Sigmoid colon (tissue), 7 donors: ENCODE measurements around the gene TBC1D22A. TPM values are rescaled to one million over a fixed set of nuclear protein-coding genes. Genes with fewer than 3 reads are reported as not detected.

ENCODE experiments used
- DNase-seq: peaks from one replicate; pipeline ENCODE4 v3.0.0-alpha.2; 2019
- H3K27ac ChIP-seq, 4 donors: fragments of 200-600 bp; sonication (generic); one replicate each; pipeline ENCODE4 v1.5.1; 2016 to 2019; ENCODE audit warnings: mild to moderate bottlenecking in 1 of 4
- H3K27me3 ChIP-seq, 3 donors: fragments of 200-600 bp; sonication (generic); one replicate each; pipeline ENCODE4 v1.5.1; 2019; ENCODE audit warnings: mild to moderate bottlenecking in 1 of 3
- H3K36me3 ChIP-seq, 4 donors: fragments of 200-600 bp; sonication (generic); one replicate each; pipeline ENCODE4 v1.5.1; 2016 to 2019
- H3K4me1 ChIP-seq, 4 donors: fragments of 200-600 bp; sonication (generic); one replicate each; pipeline ENCODE4 v1.5.1; 2017 to 2019
- H3K4me3 ChIP-seq, 4 donors: fragments of 200-600 bp; sonication (generic); one replicate each; pipeline ENCODE4 v1.5.1; 2017 to 2019; ENCODE audit warnings: mild to moderate bottlenecking in 2 of 4, moderate library complexity in 1 of 4
- H3K9me3 ChIP-seq, 4 donors: fragments of 200-600 bp in 3 of 4; sonication (generic) in 3 of 4; one replicate each; pipeline versions ENCODE4 v1.5.1 to v1.6.1; 2013 to 2019
- CTCF ChIP-seq, 4 experiments: fragments of 450-650 bp in 3 of 4; fragments of 200-600 bp in 1 of 4; IDR thresholded peaks; one replicate each; pipeline ENCODE4 v1.5.1; 2016 to 2019; ENCODE audit warnings: antibody characterized with exemption in 4 of 4, mild to moderate bottlenecking in 3 of 4, moderate library complexity in 2 of 4
- EP300 ChIP-seq, 4 donors: sonication (generic); formaldehyde crosslinking; IDR thresholded peaks; one replicate each; pipeline ENCODE4 v1.6.1; 2017; ENCODE audit warnings: antibody characterized with exemption in 4 of 4
- POLR2A ChIP-seq, 2 donors: fragments of 450-650 bp; IDR thresholded peaks; one replicate each; pipeline ENCODE4 v1.6.1; 2016; ENCODE audit warnings: antibody characterized with exemption in 2 of 2, mild to moderate bottlenecking in 2 of 2, moderate library complexity in 2 of 2
- POLR2AphosphoS5 ChIP-seq, 4 donors: sonication (generic); formaldehyde crosslinking; IDR thresholded peaks; one replicate each; pipeline ENCODE4 v1.6.1; 2017; ENCODE audit warnings: antibody characterized with exemption in 4 of 4
- WGBS, 2 donors: extraction: QIAGEN DNeasy Blood & Tissue Kit; methylation state at CpG; one replicate each; pipeline ENCODE4 v1.1.7; 2013; 5-methylcytosine and 5-hydroxymethylcytosine counted together
- intact Hi-C: fragments of 100-400 bp; cut with DNase I; formaldehyde crosslinking; loops from one replicate; pipeline ENCODE4 v1.15.1; 2023
- polyA plus RNA-seq, 3 donors: library from polyadenylated mRNA; stranded (reverse); fragments of 200-250 nt; gene quantifications; one replicate each; pipeline ENCODE4 v1.2.3, GENCODE V29; 2013
- total RNA-seq, 4 donors: library from RNA; depleted of rRNA; stranded (reverse); fragments of >200 nt; gene quantifications; one replicate each; pipeline ENCODE4 v1.1.0, GENCODE V29; 2016
- donor health status: healthy with polysubstance abuse.
- donor health status: Bipolar disorder and iron deficiency.
- donor health status: healthy.

TBC1D22A gene
- total and polyA plus RNA-seq, 7 donors = 13.6 to 34.6 (median 14.3) TPM

GRCh38 chr22:46994265-46994664 lies 231.8 kb downstream of the TBC1D22A start:
- 94 to 95% methylated on average over 11 of the region's 11 CpGs for WGBS, 2 donors
- H3K27ac ChIP-seq = no peak overlapping the region
- intact Hi-C loops = no loop called here

GRCh38 chr22:46994983-46995382 lies 232.5 kb downstream of the TBC1D22A start:
- Histone ChIP-seq H3K4me1 (peaks cover 0 to 5% (median 2%) of the 10 kb centered on the region in 4 donors), H3K36me3 (peaks cover 0 to 5% (median 0%) of the 10 kb centered on the region in 4 donors)
- WGBS, 2 donors = 92 to 95% methylated on average over 13 of the region's 13 CpGs

More at GRCh38 chr22:46994265-46994664, 231.8 kb downstream of the TBC1D22A start:
- no peaks in the 10 kb centered on the region for H3K9me3 ChIP-seq
- no peaks in the 10 kb centered on the region for H3K27me3 ChIP-seq
- DNase-seq = peak; percentile 58
- no peak for TF ChIP-seq CTCF (IDR thresholded peaks at IDR 0.05)
- no peak overlapping the region for H3K4me3 ChIP-seq
- peaks cover 0 to 5% (median 0%) of the 10 kb centered on the region in 4 donors for H3K36me3 ChIP-seq
- H3K4me1 ChIP-seq = peaks cover 0 to 5% (median 2%) of the 10 kb centered on the region in 4 donors

DNA sequence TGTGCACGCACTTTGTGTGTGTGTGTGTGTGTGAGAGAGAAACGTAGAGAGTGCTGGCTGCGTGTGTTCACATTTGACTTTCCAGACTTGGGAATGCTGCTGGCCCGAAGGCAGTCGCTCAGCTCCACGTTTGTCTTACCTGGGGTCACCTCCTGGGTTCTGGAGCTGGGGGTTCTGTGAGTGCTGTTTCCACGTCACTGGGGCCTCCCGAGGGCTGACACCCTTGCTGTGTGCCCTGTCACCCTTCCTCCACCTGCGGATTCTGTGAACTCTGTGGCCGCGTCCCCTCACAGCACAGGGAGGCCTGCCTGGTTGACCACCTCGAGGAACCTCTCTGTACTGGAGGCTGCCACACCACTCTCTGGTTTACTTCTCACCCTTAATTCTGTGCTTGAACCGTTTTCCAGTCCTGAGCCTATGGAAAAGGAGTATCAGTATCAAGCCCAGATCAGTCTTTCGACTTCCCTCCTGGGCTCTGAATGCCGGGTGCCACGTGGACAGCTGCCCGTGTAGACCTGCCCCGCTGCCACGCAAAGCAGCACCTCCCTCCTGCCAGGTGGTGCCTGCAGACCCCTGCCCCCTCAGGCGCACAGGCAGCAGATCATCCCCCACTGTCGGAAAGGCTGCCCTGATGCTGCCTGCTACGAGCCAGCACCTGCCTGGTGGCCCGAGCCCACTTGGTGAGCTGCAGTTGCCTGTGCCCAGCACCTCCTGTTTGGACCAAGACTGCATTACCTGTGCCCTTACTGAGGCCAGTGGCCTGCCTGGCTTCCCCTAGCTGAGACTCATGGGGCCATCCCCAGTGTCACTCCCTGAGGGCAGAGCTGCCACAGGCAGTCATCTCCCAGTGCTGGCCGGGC lies 233.3 kb downstream of the TBC1D22A start:
- intact Hi-C loops = no loop called here
- Histone ChIP-seq H3K27ac (no peak overlapping the region), H3K4me3 (no peak overlapping the region), H3K36me3 (peaks cover 0 to 4% (median 0%) of the 10 kb centered on the region in 4 donors), H3K27me3 (no peaks in the 10 kb centered on the region), H3K9me3 (no peaks in the 10 kb centered on the region), H3K4me1 (peaks cover 0 to 5% (median 2%) of the 10 kb centered on the region in 4 donors)
- 94 to 95% methylated on average over 24 of the region's 24 CpGs for WGBS, 2 donors
- peak; percentile 41 for DNase-seq
- TF ChIP-seq POLR2AphosphoS5 (IDR thresholded peaks at IDR 0.05) (no peak), POLR2A (IDR thresholded peaks at IDR 0.05) (no peak), CTCF (IDR thresholded peaks at IDR 0.05) (no peak), EP300 (IDR thresholded peaks at IDR 0.05) (no peak)

More at GRCh38 chr22:46994983-46995382, 232.5 kb downstream of the TBC1D22A start:
- no peaks in the 10 kb centered on the region for H3K9me3 ChIP-seq
- no peaks in the 10 kb centered on the region for H3K27me3 ChIP-seq
- no peak overlapping the region for H3K27ac ChIP-seq
- TF ChIP-seq POLR2AphosphoS5 (IDR thresholded peaks at IDR 0.05) (no peak), POLR2A (IDR thresholded peaks at IDR 0.05) (no peak), EP300 (IDR thresholded peaks at IDR 0.05) (no peak), CTCF (IDR thresholded peaks at IDR 0.05) (no peak)
- peak; percentile 39 for DNase-seq
- no peak overlapping the region for H3K4me3 ChIP-seq
- intact Hi-C loops = no loop called here

GRCh38 chr22:46996595-46997310 lies 234.3 kb downstream of the TBC1D22A start:
- Histone ChIP-seq H3K36me3 (no peaks in the 10 kb centered on the region), H3K4me3 (no peak overlapping the region), H3K27ac (no peak overlapping the region), H3K4me1 (peaks cover 0 to 5% (median 2%) of the 10 kb centered on the region in 4 donors), H3K27me3 (no peaks in the 10 kb centered on the region), H3K9me3 (no peaks in the 10 kb centered on the region)
- peak; percentile 24 for DNase-seq
- WGBS, 2 donors = 91 to 95% methylated on average over 11 of the region's 11 CpGs
- intact Hi-C loops = no loop called here
- no peak for TF ChIP-seq POLR2AphosphoS5 (IDR thresholded peaks at IDR 0.05)
- TF ChIP-seq EP300 (IDR thresholded peaks at IDR 0.05) = no peak
- no peak for TF ChIP-seq POLR2A (IDR thresholded peaks at IDR 0.05)
- TF ChIP-seq CTCF (IDR thresholded peaks at IDR 0.05) = no peak
